H9 (cell line): Measurements from ENCODE around the gene ANKRD65. TPM values are rescaled to one million over a fixed set of nuclear protein-coding genes. Genes with fewer than 3 reads are reported as not detected.
"Not testable (repeated sequence)": the region's sequence is repeated elsewhere in the genome, so short reads cannot be mapped to it uniquely, and the experiment has no call there.

ENCODE experiments used
- DNase-seq: peaks from one replicate; pipeline ENCODE4 v3.0.0-alpha.2; 2017
- H2AFZ ChIP-seq: one replicate; pipeline ENCODE4 v1.6.1; 2013; ENCODE audit warnings: mild to moderate bottlenecking, low read length, control low read depth, moderate library complexity
- H2AK5ac ChIP-seq: 2 replicates; pipeline ENCODE4 v1.6.1; 2013; ENCODE audit warnings: low read length, control low read depth, mixed read lengths; ENCODE audit not compliant: insufficient read length
- H2BK120ac ChIP-seq: one replicate; pipeline ENCODE4 v1.6.1; 2013; ENCODE audit warnings: low read depth, mild to moderate bottlenecking, low read length, control low read depth, inconsistent platforms; ENCODE audit not compliant: poor library complexity, severe bottlenecking
- H2BK12ac ChIP-seq: 2 replicates; pipeline ENCODE4 v1.6.1; 2013; ENCODE audit warnings: low read length, control low read depth, mixed read lengths, low read depth; ENCODE audit not compliant: insufficient read length
- H2BK15ac ChIP-seq: 2 replicates; pipeline ENCODE4 v1.6.1; 2013; ENCODE audit warnings: low read depth, low read length, control low read depth
- H2BK20ac ChIP-seq: one replicate; pipeline ENCODE4 v1.6.1; 2013; ENCODE audit warnings: low read depth, mild to moderate bottlenecking, low read length, control low read depth, inconsistent platforms; ENCODE audit not compliant: poor library complexity, severe bottlenecking
- H2BK5ac ChIP-seq: 2 replicates; pipeline ENCODE4 v1.6.1; 2013; ENCODE audit warnings: low read length, control low read depth, mixed read lengths; ENCODE audit not compliant: insufficient read length
- H3K14ac ChIP-seq: 2 replicates; pipeline ENCODE4 v1.6.1; 2013; ENCODE audit warnings: low read length, control low read depth; ENCODE audit not compliant: insufficient read depth
- H3K18ac ChIP-seq: 2 replicates; pipeline ENCODE4 v1.6.1; 2013; ENCODE audit warnings: low read depth, mild to moderate bottlenecking, mixed read lengths, low read length, control low read depth; ENCODE audit not compliant: insufficient read length
- H3K23ac ChIP-seq: 2 replicates; pipeline ENCODE4 v1.6.1; 2013; ENCODE audit warnings: low read length, control low read depth, mixed read lengths, low read depth; ENCODE audit not compliant: insufficient read length
- H3K23me2 ChIP-seq: 2 replicates; pipeline ENCODE4 v1.6.1; 2013; ENCODE audit warnings: low read depth, mild to moderate bottlenecking, mixed read lengths, low read length, control low read depth; ENCODE audit not compliant: insufficient read length, poor library complexity, severe bottlenecking
- H3K27ac ChIP-seq: 2 replicates; pipeline ENCODE4 v1.5.1; 2013; ENCODE audit warnings: low read length, control low read depth, mixed read lengths, low read depth; ENCODE audit not compliant: insufficient read length
- H3K27me3 ChIP-seq: 2 replicates; pipeline ENCODE4 v1.6.1; 2013; ENCODE audit warnings: low read length, control low read depth, inconsistent platforms; ENCODE audit not compliant: insufficient read depth
- H3K4ac ChIP-seq: 2 replicates; pipeline ENCODE4 v1.6.1; 2013; ENCODE audit warnings: low read depth, mild to moderate bottlenecking, control low read depth, inconsistent platforms, low read length, moderate library complexity
- H3K4me1 ChIP-seq: 2 replicates; pipeline ENCODE4 v1.6.1; 2013; ENCODE audit warnings: low read length, control low read depth, inconsistent platforms; ENCODE audit not compliant: insufficient read depth
- H3K4me2 ChIP-seq: 2 replicates; pipeline ENCODE4 v1.6.1; 2013; ENCODE audit warnings: low read length, control low read depth, mixed read lengths; ENCODE audit not compliant: insufficient read length, insufficient read depth
- H3K56ac ChIP-seq: 2 replicates; pipeline ENCODE4 v1.6.1; 2013; ENCODE audit warnings: low read depth, mild to moderate bottlenecking, mixed read lengths, low read length, control low read depth; ENCODE audit not compliant: insufficient read length
- H3K79me1 ChIP-seq: 2 replicates; pipeline ENCODE4 v1.6.1; 2013; ENCODE audit warnings: low read depth, mild to moderate bottlenecking, moderate library complexity, low read length, control low read depth, inconsistent platforms; ENCODE audit not compliant: insufficient read depth, poor library complexity, severe bottlenecking
- H3K79me2 ChIP-seq: 2 replicates; pipeline ENCODE4 v1.6.1; 2013; ENCODE audit warnings: low read length, control low read depth, inconsistent platforms; ENCODE audit not compliant: insufficient read depth
- H3K9ac ChIP-seq: 2 replicates; pipeline ENCODE4 v1.6.1; 2013; ENCODE audit warnings: low read length, control low read depth, mixed read lengths; ENCODE audit not compliant: insufficient read length; ENCODE audit errors: extremely low read depth
- H3K9me3 ChIP-seq: one replicate; pipeline ENCODE4 v1.6.1; 2013; ENCODE audit warnings: low read depth, low read length, inconsistent platforms; ENCODE audit not compliant: control insufficient read depth
- H3T11ph ChIP-seq: one replicate; pipeline ENCODE4 v1.6.1; 2013; ENCODE audit warnings: mild to moderate bottlenecking, low read length, control low read depth, inconsistent platforms
- H4K20me1 ChIP-seq: one replicate; pipeline ENCODE4 v1.6.1; 2013; ENCODE audit not compliant: control insufficient read depth, insufficient read length, insufficient read depth
- H4K5ac ChIP-seq: 2 replicates; pipeline ENCODE4 v1.6.1; 2013; ENCODE audit warnings: low read depth, mild to moderate bottlenecking, mixed read lengths, low read length, control low read depth; ENCODE audit not compliant: insufficient read length
- H4K8ac ChIP-seq: replicated peaks from 2 replicates; pipeline ENCODE4 v1.6.1; 2013; ENCODE audit warnings: low read length, control low read depth, mixed read lengths, low read depth; ENCODE audit not compliant: insufficient read length
- H4K91ac ChIP-seq: 2 replicates; pipeline ENCODE4 v1.6.1; 2013; ENCODE audit warnings: low read depth, mild to moderate bottlenecking, moderate library complexity, mixed read lengths, low read length, control low read depth; ENCODE audit not compliant: insufficient read length
- H3K27ac Mint-ChIP-seq, 3 experiments: 2 replicates in 2 of 3; 3 replicates in 1 of 3; pipeline ENCODE4 v1.8.0; 2020 to 2021; ENCODE audit warnings: mixed read lengths in 3 of 3, mild to moderate bottlenecking in 1 of 3, moderate library complexity in 1 of 3
- H3K27me3 Mint-ChIP-seq: 2 replicates; pipeline ENCODE4 v1.8.0; 2021; ENCODE audit warnings: low read depth, mild to moderate bottlenecking, moderate library complexity, mixed read lengths
- H3K36me3 Mint-ChIP-seq, 3 experiments: 2 replicates in 2 of 3; 3 replicates in 1 of 3; pipeline ENCODE4 v1.8.0; 2020 to 2021; ENCODE audit warnings: low read depth in 3 of 3, mixed read lengths in 3 of 3; ENCODE audit not compliant: insufficient read depth in 1 of 3
- H3K4me1 Mint-ChIP-seq, 2 experiments: 2 replicates each; pipeline ENCODE4 v1.8.0; 2020; ENCODE audit warnings: mixed read lengths in 2 of 2
- H3K4me3 Mint-ChIP-seq, 2 experiments: 2 replicates in 1 of 2; 3 replicates in 1 of 2; pipeline ENCODE4 v1.8.0; 2020 to 2021; ENCODE audit warnings: mild to moderate bottlenecking in 2 of 2, mixed read lengths in 2 of 2, moderate library complexity in 1 of 2
- H3K9me3 Mint-ChIP-seq, 2 experiments: 2 replicates in 1 of 2; 3 replicates in 1 of 2; pipeline ENCODE4 v1.8.0; 2020; ENCODE audit warnings: mild to moderate bottlenecking in 2 of 2, mixed read lengths in 2 of 2, moderate library complexity in 1 of 2
- CTCF ChIP-seq: fragments of 200-600 bp; sonication (generic); conservative IDR thresholded peaks from 3 replicates; pipeline ENCODE4 v1.8.0; 2021; ENCODE audit warnings: antibody characterized with exemption, mild to moderate bottlenecking
- WGBS: extraction: QIAGEN DNeasy Blood & Tissue Kit; methylation state at CpG from one replicate; pipeline ENCODE4 v1.1.7; 2013; ENCODE audit warnings: missing lambda C conversion rate, low lambda C conversion rate, mixed read lengths; ENCODE audit not compliant: insufficient read length; ENCODE audit errors: extremely low coverage; 5-methylcytosine and 5-hydroxymethylcytosine counted together
- total RNA-seq: library from RNA; stranded (reverse); gene quantifications from 2 replicates; pipeline ENCODE4 v1.2.1, GENCODE V29; 2021

The ANKRD65 gene
- total RNA-seq, 1 experiment from 2014 or later, result 3.1 TPM

GRCh38 chr1:1451696-1452364 is 30.8 kb upstream of the ANKRD65 start:
- no peak overlapping the region for H2BK15ac ChIP-seq
- H3K27ac Mint-ChIP-seq, result no peak overlapping the region
- peaks cover 6% of the 10 kb centered on the region for H3K27me3 Mint-ChIP-seq
- H3K4me1 Mint-ChIP-seq, result no peaks in the 10 kb centered on the region
- no peak overlapping the region for H2BK20ac ChIP-seq
- TF ChIP-seq CTCF, result no peak
- no peak overlapping the region for H3T11ph ChIP-seq
- no peak overlapping the region for H3K4me3 Mint-ChIP-seq
- no peak for DNase-seq
- H3K4me1 ChIP-seq, result no peaks in the 10 kb centered on the region
- no peak overlapping the region for H4K8ac ChIP-seq
- no peak overlapping the region for H2BK5ac ChIP-seq
- no peaks in the 10 kb centered on the region for H3K9me3 Mint-ChIP-seq
- no peak overlapping the region for H2BK120ac ChIP-seq
- no peak overlapping the region for H3K4ac ChIP-seq
- H3K4me2 ChIP-seq, result no peak overlapping the region
- no peak overlapping the region for H3K23ac ChIP-seq
- H3K23me2 ChIP-seq, result no peaks in the 10 kb centered on the region
- WGBS, result no CpG with 5 or more reads among the region's 26 CpGs
- H3K18ac ChIP-seq, result no peak overlapping the region
- H2AFZ ChIP-seq, result no peak overlapping the region
- no peak overlapping the region for H4K91ac ChIP-seq
- H3K56ac ChIP-seq, result no peak overlapping the region
- no peaks in the 10 kb centered on the region for H3K9me3 ChIP-seq
- no peaks in the 10 kb centered on the region for H3K79me2 ChIP-seq
- H4K20me1 ChIP-seq, result no peaks in the 10 kb centered on the region
- H3K79me1 ChIP-seq, result no peaks in the 10 kb centered on the region
- no peak overlapping the region for H4K5ac ChIP-seq
- no peak overlapping the region for H3K14ac ChIP-seq
- H2BK12ac ChIP-seq, result no peak overlapping the region
- H3K27me3 ChIP-seq, result no peaks in the 10 kb centered on the region
- H2AK5ac ChIP-seq, result no peak overlapping the region
- no peak overlapping the region for H3K27ac ChIP-seq
- H3K36me3 Mint-ChIP-seq, result no peaks in the 10 kb centered on the region
- H3K9ac ChIP-seq, result no peak overlapping the region

GRCh38 chr1:1450616-1451015 is 29.5 kb upstream of the ANKRD65 start:
- not testable (repeated sequence) for H2BK15ac ChIP-seq, H3K27ac ChIP-seq, H3K9me3 ChIP-seq, H3K9me3 Mint-ChIP-seq, H3K79me2 ChIP-seq, H4K8ac ChIP-seq, H4K5ac ChIP-seq, H3K36me3 Mint-ChIP-seq, H3K18ac ChIP-seq, H3K27me3 Mint-ChIP-seq, H2BK5ac ChIP-seq, H3K23ac ChIP-seq, H3K23me2 ChIP-seq, H2BK12ac ChIP-seq, H2AK5ac ChIP-seq, H3K4me2 ChIP-seq, H3K27ac Mint-ChIP-seq, H3K4me3 Mint-ChIP-seq, DNase-seq, H3K56ac ChIP-seq, H3K27me3 ChIP-seq, H3K14ac ChIP-seq, H4K20me1 ChIP-seq, H3K4ac ChIP-seq, H4K91ac ChIP-seq, H2AFZ ChIP-seq, H3K9ac ChIP-seq, H3K4me1 ChIP-seq, H2BK20ac ChIP-seq, H2BK120ac ChIP-seq, H3T11ph ChIP-seq, H3K79me1 ChIP-seq, H3K4me1 Mint-ChIP-seq
- WGBS, result no CpG with 5 or more reads among the region's 22 CpGs
